ENCODE results near the gene OR5H14.
"Not testable (repeated sequence)": the region's sequence is repeated elsewhere in the genome, so short reads cannot be mapped to it uniquely, and the experiment has no call there.

The OR5H14 gene

GRCh38 chr3:98171071-98171470 lies 23.8 kb downstream of the OR5H14 start:
- Histone ChIP-seq H3K9ac (ENCODE audit: low read depth, low read length) (no peak overlapping the region), H3K4me1 (ENCODE audit: insufficient read depth, low read length) (no peaks in the 10 kb centered on the region), H3K9me3 (ENCODE audit: control insufficient read depth, insufficient read depth, low read length) (peaks cover 3% of the 10 kb centered on the region), H3K36me3 (ENCODE audit: insufficient read depth, low read length) (no peaks in the 10 kb centered on the region)

- no peaks in the 10 kb centered on the region for H3K36me3 ChIP-seq (ENCODE audit: insufficient read depth, low read length)
- peaks cover 3% of the 10 kb centered on the region for H3K9me3 ChIP-seq (ENCODE audit: control insufficient read depth, insufficient read depth, low read length)
- no peaks in the 10 kb centered on the region for H3K4me1 ChIP-seq (ENCODE audit: insufficient read depth, low read length)
- no peak overlapping the region for H3K9ac ChIP-seq (ENCODE audit: low read depth, low read length)
These were observed 25.3 kb downstream of the OR5H14 start for GRCh38 chr3:98172621-98173020.

DNA sequence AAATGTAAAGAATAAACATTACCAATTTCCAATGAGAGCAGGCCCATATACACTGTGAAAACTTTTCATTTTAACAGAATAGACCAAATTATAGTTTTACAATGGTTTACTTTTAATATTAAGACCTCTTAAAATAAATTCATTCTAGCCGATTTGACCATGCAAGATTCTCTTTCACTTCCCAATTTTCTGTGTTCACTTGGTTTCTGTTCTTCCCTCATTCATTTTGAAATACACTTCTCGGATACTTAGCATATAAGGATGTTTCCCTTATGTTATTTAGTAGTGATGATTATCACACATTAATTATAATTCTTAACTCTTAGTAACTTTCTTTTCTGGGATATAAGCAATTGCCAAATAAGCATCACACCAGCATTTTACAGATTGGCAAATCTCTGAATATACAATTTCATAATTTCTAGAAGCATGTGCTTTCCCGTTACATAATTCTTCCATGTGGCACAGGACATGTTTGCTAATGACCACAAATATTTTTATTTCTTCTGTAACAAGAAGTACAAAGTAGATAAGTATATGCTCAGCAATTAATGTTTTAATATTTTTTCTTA lies 33.1 kb downstream of the OR5H14 start:
- Histone ChIP-seq H3K9ac (ENCODE audit: low read depth, low read length) (no peak overlapping the region), H3K9me3 (ENCODE audit: control insufficient read depth, insufficient read depth, low read length) (no peaks in the 10 kb centered on the region), H3K4me1 (ENCODE audit: insufficient read depth, low read length) (no peaks in the 10 kb centered on the region; the same call in 1 of the 2 replicates), H3K36me3 (ENCODE audit: insufficient read depth, low read length) (no peaks in the 10 kb centered on the region)

DNA sequence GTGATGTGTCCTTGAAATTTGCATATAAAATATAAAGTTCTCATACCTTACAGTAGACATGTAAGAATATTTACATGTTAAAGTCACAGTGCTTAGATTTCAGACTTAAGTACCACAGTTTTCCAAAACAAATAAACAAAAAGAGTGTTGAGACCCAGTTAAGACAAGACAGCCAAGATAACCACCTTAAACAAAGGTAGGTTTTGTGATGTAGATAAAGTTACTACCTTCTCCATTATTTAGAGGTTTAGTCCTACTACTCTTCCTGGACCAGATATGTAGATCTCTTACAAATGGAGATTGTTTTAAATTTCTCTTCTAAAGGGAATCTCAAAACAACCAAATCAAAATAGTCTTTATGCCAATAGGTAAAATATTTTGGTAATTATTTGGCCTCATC lies 34.9 kb downstream of the OR5H14 start:
- H3K9me3 ChIP-seq (ENCODE audit: control insufficient read depth, insufficient read depth, low read length) = no peaks in the 10 kb centered on the region
- no peak overlapping the region for H3K9ac ChIP-seq (ENCODE audit: low read depth, low read length)
- no peaks in the 10 kb centered on the region; the same call in 1 of the 2 replicates for H3K4me1 ChIP-seq (ENCODE audit: insufficient read depth, low read length)
- H3K36me3 ChIP-seq (ENCODE audit: insufficient read depth, low read length) = no peaks in the 10 kb centered on the region

DNA sequence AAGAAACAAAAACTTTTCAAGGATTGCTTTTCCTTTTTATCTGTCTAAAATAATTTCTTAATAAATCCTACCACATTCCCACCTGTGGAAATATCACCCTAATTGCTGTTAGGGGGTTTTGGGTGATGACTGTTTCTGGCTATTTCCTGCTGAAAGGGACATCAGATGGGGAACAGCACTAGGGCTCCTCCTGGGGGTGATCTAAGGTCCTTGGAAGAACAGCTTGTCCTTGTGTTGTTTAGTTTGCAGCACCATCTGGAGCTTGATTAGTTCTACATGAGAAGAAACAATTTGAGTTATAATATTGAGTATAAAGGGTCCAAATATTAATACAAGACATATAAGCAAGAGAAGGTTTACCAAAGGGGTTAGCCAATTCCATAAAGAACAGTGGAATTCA lies 37.9 kb downstream of the OR5H14 start:
- no peaks in the 10 kb centered on the region; the same call in 1 of the 2 replicates for H3K4me1 ChIP-seq (ENCODE audit: insufficient read depth, low read length)
- no peak overlapping the region for H3K9ac ChIP-seq (ENCODE audit: low read depth, low read length)
- H3K9me3 ChIP-seq (ENCODE audit: control insufficient read depth, insufficient read depth, low read length) = no peaks in the 10 kb centered on the region

GRCh38 chr3:98188545-98188944 lies 41.3 kb downstream of the OR5H14 start:
- peaks cover 5% of the 10 kb centered on the region; the same call in 1 of the 2 replicates for H3K9me3 ChIP-seq (ENCODE audit: control insufficient read depth, insufficient read depth, low read length)
- H3K4me1 ChIP-seq (ENCODE audit: insufficient read depth, low read length) = peaks cover 4% of the 10 kb centered on the region; the same call in 1 of the 2 replicates
- no peak overlapping the region for H3K9ac ChIP-seq (ENCODE audit: low read depth, low read length)
- no peaks in the 10 kb centered on the region for H3K36me3 ChIP-seq (ENCODE audit: insufficient read depth, low read length)

More for the DNA sequence above, 37.9 kb downstream of the OR5H14 start:
- no peaks in the 10 kb centered on the region for H3K36me3 ChIP-seq (ENCODE audit: insufficient read depth, low read length)

- H3K36me3 ChIP-seq (ENCODE audit: insufficient read depth, low read length); H3K4me1 ChIP-seq (ENCODE audit: insufficient read depth, low read length); H3K9me3 ChIP-seq (ENCODE audit: control insufficient read depth, insufficient read depth, low read length); H3K9ac ChIP-seq (ENCODE audit: low read depth, low read length): not testable (repeated sequence)
These were observed 43.6 kb downstream of the OR5H14 start for GRCh38 chr3:98190911-98191310.

DNA sequence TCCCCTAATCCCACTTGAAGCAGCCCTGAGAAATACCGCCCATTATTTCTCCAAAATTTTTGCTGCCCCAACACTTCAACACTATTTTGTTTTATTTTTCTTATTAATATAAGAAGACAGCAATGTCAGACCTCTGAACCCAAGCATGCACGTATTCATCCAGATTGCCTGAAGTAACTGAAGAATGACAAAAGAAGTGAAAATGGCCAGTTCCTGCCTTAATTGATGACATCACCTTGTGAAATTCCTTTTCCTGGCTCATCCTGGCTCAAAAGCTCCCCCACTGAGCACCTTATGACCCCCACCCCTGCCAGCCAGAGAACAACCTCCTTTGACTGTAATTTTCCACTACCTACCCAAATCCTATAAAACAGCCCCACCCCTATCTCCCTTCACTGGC lies 49.0 kb downstream of the OR5H14 start:
- not testable (repeated sequence) for H3K9me3 ChIP-seq (ENCODE audit: control insufficient read depth, insufficient read depth, low read length); H3K9ac ChIP-seq (ENCODE audit: low read depth, low read length); H3K4me1 ChIP-seq (ENCODE audit: insufficient read depth, low read length); H3K36me3 ChIP-seq (ENCODE audit: insufficient read depth, low read length)

- H3K9me3 ChIP-seq (ENCODE audit: control insufficient read depth, insufficient read depth, low read length) = no peaks in the 10 kb centered on the region; the same call in 1 of the 2 replicates
- H3K9ac ChIP-seq (ENCODE audit: low read depth, low read length) = no peak overlapping the region
- H3K4me1 ChIP-seq (ENCODE audit: insufficient read depth, low read length) = peaks cover 9% of the 10 kb centered on the region
- H3K36me3 ChIP-seq (ENCODE audit: insufficient read depth, low read length) = peaks cover 3% of the 10 kb centered on the region
These were observed 51.7 kb downstream of the OR5H14 start for GRCh38 chr3:98199020-98199419.

All from ES-I3 (cell line).